HepG2 (cell line): ENCODE data around the gene LIMA1. TPM values are rescaled to one million over a fixed set of nuclear protein-coding genes. Genes with fewer than 3 reads are reported as not detected.

ENCODE experiments used
- HMG20B ChIP-seq: conservative IDR thresholded peaks from 2 replicates; pipeline ENCODE4 v1.6.1; 2016; ENCODE audit warnings: missing genetic modification reagents, missing compliant biosample characterization
- KAT8 ChIP-seq: IDR thresholded peaks from 2 replicates; pipeline ENCODE4 v1.6.1; 2016; ENCODE audit warnings: missing genetic modification reagents, missing compliant biosample characterization
- KLF9 ChIP-seq: IDR thresholded peaks from 2 replicates; pipeline ENCODE4 v1.6.1; 2016; ENCODE audit warnings: low read depth
- NBN ChIP-seq: fragments of 450-650 bp; conservative IDR thresholded peaks from 2 replicates; pipeline ENCODE4 v1.6.1; 2017
- ZNF431 ChIP-seq: sonication (generic); formaldehyde crosslinking; IDR thresholded peaks from 2 replicates; pipeline ENCODE4 v1.9.0; 2022; ENCODE audit warnings: missing genetic modification reagents, low read depth, mild to moderate bottlenecking, borderline replicate concordance
- ZNF564 ChIP-seq: sonication (generic); formaldehyde crosslinking; IDR thresholded peaks from 2 replicates; pipeline ENCODE4 v1.8.1; 2023; ENCODE audit warnings: mild to moderate bottlenecking, missing genetic modification reagents
- ZNF607 ChIP-seq: sonication (generic); formaldehyde crosslinking; IDR thresholded peaks from 2 replicates; pipeline ENCODE4 v1.5.1; 2020; ENCODE audit warnings: missing genetic modification reagents, mild to moderate bottlenecking, borderline replicate concordance
- polyA plus RNA-seq, 8 experiments: library from polyadenylated mRNA; depleted of rRNA in 3 of 8; stranded (reverse) in 7 of 8; unstranded in 1 of 8; fragments of >200 nt; fragmentation: Illumina TruSeq in 4 of 8; extraction: Trizol in 4 of 8; gene quantifications; 2 replicates each; pipeline versions ENCODE4 v1.2.1 to v1.2.3, GENCODE V29; 2011 to 2016; ENCODE audit warnings: low read depth in 4 of 8, missing spikeins in 1 of 8, mixed read lengths in 1 of 8; ENCODE audit not compliant: insufficient read depth in 1 of 8
- total RNA-seq, 5 experiments: library from RNA; depleted of rRNA; stranded (reverse); fragments of >200 nt; fragmentation: Illumina TruSeq; extraction: Trizol; gene quantifications; 2 replicates each; pipeline ENCODE4 v1.2.3, GENCODE V29; 2016; ENCODE audit warnings: low read depth in 1 of 5
- TF ChIP-seq, protein P1 (sequence below): sonication (generic); formaldehyde crosslinking; IDR thresholded peaks from 2 replicates; pipeline ENCODE4 v1.5.0; 2020; ENCODE audit warnings: missing genetic modification reagents
- TF ChIP-seq, protein P2 (sequence below): sonication (generic); formaldehyde crosslinking; IDR thresholded peaks from 2 replicates; pipeline ENCODE4 v1.9.0; 2021; ENCODE audit warnings: missing genetic modification reagents, mild to moderate bottlenecking, borderline replicate concordance
- TF ChIP-seq, protein P3 (sequence below): IDR thresholded peaks from 2 replicates; pipeline ENCODE4 v1.6.1; 2016; ENCODE audit warnings: missing compliant biosample characterization, missing genetic modification reagents, borderline replicate concordance

The LIMA1 gene
- total and polyA plus RNA-seq, 2 of the 13 experiments (the other 11 are each of a cell fraction or from before 2014, with no cell fraction given), result 13.0 to 19.8 TPM

DNA sequence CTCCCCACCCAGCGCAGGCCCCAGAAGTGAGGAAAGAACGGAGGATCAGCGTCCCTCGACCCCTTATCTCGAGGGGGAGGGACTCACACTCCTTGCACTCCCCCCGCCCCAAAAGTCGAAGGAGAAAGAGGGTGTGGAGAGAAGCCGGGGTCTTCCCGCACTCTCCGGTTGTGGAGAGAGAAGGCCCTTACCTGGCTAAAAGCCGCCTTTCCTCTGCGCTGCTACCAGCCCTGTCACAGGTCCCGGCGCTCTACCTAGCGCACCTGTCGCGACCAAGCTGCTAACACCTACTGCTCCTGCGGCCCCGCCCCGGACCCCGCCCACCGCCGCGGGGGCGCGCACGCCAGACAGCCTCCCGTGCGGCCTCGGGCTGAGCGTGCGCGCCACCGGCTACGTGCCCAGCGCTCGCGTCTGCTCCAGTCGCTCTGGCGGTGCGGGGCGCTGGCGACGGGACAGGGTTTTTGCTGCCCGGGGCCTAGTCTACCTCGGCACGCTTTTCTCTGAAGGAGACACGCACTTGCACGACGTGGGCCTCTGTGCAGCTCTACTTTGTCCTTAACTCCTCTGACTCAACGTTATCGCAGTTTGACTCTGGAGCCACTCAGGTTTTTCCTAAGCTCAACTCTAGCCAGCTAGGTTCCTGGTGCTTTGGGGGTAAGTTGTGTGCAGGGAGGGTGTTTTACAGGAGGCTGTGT lies at the start of gene LIMA1 (continued):
- TF ChIP-seq ZNF431 (CRISPR knock-in tag), result peak; percentile 68; the same call in 1 of the 2 replicates
- no peak; the same call in 1 of the 2 replicates for TF ChIP-seq ZNF607 (CRISPR knock-in tag)
- TF ChIP-seq, protein P1, sequence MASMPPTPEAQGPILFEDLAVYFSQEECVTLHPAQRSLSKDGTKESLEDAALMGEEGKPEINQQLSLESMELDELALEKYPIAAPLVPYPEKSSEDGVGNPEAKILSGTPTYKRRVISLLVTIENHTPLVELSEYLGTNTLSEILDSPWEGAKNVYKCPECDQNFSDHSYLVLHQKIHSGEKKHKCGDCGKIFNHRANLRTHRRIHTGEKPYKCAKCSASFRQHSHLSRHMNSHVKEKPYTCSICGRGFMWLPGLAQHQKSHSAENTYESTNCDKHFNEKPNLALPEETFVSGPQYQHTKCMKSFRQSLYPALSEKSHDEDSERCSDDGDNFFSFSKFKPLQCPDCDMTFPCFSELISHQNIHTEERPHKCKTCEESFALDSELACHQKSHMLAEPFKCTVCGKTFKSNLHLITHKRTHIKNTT (CRISPR knock-in tag), result no peak
- TF ChIP-seq, protein P2, sequence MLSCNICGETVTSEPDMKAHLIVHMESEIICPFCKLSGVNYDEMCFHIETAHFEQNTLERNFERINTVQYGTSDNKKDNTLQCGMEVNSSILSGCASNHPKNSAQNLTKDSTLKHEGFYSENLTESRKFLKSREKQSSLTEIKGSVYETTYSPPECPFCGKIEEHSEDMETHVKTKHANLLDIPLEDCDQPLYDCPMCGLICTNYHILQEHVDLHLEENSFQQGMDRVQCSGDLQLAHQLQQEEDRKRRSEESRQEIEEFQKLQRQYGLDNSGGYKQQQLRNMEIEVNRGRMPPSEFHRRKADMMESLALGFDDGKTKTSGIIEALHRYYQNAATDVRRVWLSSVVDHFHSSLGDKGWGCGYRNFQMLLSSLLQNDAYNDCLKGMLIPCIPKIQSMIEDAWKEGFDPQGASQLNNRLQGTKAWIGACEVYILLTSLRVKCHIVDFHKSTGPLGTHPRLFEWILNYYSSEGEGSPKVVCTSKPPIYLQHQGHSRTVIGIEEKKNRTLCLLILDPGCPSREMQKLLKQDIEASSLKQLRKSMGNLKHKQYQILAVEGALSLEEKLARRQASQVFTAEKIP (CRISPR knock-in tag), result no peak
- TF ChIP-seq KLF9 (CRISPR knock-in tag), result no peak
- TF ChIP-seq ZNF564, result no peak
- TF ChIP-seq, protein P3, sequence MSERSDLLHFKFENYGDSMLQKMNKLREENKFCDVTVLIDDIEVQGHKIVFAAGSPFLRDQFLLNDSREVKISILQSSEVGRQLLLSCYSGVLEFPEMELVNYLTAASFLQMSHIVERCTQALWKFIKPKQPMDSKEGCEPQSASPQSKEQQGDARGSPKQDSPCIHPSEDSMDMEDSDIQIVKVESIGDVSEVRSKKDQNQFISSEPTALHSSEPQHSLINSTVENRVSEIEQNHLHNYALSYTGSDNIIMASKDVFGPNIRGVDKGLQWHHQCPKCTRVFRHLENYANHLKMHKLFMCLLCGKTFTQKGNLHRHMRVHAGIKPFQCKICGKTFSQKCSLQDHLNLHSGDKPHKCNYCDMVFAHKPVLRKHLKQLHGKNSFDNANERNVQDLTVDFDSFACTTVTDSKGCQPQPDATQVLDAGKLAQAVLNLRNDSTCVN (CRISPR knock-in tag), result no peak
- TF ChIP-seq NBN, result no peak
- TF ChIP-seq KAT8 (CRISPR knock-in tag), result peak; percentile 57
- no peak for TF ChIP-seq HMG20B
- TF ChIP-seq, all 625 proteins: peak for 198
